Measurements from ENCODE around the gene TMEM255B. TPM values are rescaled to one million over a fixed set of nuclear protein-coding genes. Genes with fewer than 3 reads are reported as not detected.

The TMEM255B gene
- polyA plus RNA-seq, 5 donors: 8.5 to 17.4 (median 13.3) TPM

- DNase-seq: no peak
These were observed 87.0 kb downstream of the TMEM255B start for GRCh38 chr13:113845723-113846635.

GRCh38 chr13:113846636-113847318 lies 87.8 kb downstream of the TMEM255B start:
- no peak for DNase-seq

DNA sequence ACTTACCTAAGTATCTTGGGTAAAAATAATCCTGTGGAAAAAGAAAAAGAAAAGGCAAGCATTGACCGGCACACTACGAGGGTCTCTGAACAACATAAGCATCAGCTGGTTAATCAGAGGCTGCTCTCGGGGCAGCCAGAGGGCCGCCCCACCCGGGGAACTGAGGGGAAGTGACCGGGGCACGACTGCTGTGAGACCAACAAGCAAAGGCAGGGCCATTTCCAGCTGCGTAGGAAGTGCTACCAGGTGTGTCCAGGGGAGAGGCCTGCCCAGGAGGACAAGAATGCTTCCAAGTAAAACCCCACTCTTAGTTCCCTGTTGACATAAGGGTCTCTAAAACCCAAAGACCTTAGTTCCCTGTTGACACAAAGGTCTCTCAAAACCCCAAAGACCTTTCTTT lies 89.0 kb downstream of the TMEM255B start:
- no peak for DNase-seq

DNA sequence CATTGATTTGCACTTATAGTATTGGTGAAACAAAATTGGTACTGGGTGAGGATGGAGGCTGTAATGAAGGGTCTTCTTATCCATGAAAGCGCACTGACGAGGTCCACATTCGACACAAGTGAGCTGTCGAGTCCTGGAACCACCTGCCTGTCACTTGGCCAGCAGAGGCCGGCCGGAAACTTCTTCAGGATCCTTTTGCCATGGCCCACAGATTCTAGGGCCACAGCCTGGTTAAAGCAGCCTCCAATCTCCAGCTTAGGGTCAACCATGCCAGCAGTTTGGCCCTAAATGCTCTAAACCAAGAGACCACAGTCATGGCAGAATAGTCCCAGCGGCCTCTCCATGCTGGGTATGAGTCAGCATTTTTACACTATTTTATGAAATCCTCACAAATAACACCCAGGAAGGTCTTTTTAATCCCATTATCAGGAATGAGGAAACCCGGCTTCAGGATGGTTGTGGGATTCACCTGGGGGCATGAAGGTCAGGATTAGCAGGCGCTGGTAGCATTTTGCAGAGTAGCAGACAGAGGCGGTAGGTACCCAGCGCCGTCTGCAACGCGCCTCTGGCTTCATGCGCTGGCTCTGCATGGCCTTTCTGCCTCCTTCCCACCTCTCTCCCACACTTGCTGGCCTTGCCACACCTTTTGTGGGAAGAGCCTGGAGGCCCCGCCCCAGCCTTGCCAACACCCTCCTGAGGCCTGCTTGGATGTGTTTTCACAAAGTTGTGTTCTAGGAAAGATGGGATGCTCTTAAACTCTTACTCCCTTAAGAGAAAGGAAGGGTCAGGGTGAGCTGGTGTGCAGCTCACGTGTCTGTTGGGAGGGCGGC lies 89.6 kb downstream of the TMEM255B start:
- DNase-seq: no peak

DNA sequence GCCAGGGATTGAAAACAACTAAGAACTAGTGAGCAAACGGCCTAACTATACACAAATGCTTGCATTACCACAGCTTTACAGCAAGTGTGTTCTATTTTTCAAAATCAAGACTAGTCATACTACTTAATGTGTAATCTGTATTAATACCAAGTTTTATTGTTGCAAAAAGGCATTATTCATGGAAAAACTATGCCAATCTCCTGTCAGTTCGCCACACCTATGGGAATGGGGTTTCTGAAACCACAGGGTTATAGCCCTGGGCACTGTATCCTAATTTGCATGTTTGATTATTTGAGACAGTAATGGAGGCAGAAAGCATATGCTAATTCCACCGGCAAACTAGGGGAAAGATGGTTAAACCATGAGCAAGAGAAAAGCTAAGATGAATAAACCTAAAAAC lies 90.5 kb downstream of the TMEM255B start:
- DNase-seq: no peak

- DNase-seq: no peak
These were observed 91.1 kb downstream of the TMEM255B start for GRCh38 chr13:113849981-113850721.

- no peak for DNase-seq
These were observed 91.9 kb downstream of the TMEM255B start for GRCh38 chr13:113850722-113851479.

- DNase-seq: no peak
These were observed 92.4 kb downstream of the TMEM255B start for GRCh38 chr13:113851480-113851803.

DNA sequence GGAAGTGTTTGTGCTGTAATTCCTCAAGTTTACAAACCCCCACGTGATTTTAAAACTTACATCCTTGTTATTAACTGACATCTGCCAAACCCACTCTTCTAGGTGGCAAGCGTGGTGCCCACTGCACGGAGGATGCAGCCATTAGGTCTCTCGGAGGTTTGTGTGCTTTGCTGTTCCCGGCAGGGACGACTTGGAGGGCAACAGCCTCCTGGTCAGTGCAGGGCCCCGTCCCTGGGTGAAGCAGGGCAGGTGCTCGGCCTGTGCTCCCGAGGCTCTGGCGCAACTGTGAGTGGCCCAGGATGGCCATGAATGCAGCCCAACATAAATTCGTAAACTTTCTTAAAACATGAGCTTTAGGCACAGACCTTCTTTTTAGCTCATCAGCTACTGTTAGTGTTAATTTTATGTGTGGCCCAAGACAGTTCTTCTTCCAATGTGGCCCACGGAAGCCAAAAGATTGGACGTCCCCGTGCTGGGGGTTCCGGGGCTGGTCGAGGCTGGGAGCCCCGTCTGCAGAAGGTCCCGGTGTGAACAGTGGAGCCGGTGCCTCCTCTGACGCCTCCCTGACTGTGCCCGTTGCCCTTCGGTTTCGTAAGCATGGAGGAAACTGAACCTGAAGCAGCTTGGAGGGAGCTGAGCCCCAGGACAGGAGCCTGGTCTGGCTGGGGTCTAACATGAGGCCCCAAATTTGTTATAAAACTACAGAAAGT lies 93.0 kb downstream of the TMEM255B start:
- DNase-seq: no peak

DNA sequence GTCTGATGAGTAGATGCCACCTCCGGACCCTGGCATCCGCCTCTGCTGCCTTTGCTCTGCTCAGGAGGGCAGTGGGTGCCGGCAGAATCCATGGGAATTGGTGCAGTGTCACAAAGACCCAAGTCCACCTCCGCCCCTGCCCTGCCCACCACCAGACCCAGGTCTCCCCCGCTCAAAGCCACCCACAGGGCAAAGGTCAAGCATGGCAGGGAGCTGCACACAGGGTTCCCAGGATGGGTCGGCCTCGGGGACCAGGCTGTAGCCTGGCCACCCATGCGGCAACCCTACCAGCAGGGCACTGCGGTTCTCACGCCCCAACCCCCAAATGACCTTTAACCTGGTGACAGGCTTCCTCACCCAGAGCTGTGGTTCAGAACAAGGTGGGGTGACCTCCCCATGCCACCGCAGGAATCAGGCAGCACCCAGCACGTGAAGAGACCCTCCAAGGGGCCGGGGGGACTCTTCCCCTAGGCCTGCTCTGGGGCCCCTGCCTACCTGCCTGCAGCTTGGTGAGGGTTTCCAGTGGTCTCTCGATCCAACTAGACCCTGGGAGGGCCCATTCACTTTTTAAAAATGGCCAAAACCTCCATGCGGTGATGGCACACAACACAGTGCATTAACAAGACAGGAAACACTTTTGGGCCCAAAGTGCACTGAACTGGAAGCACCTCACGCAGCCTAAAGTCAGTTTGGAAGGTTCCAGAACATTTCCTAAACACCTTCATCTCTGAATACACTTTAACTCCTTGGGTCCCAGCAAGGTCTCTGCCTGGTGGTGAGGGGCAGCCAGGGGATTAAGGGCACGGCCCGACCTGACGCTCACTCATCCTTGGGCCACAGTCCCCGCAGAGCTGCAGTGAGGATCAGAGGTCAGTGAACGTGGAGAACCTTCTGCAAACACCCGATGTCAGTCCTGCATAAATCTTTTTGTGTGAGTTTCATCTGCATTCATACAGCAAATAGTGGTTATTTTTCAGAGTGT lies 93.8 kb downstream of the TMEM255B start:
- DNase-seq: no peak

- DNase-seq: no peak
These were observed 94.7 kb downstream of the TMEM255B start for GRCh38 chr13:113853518-113854237.

DNA sequence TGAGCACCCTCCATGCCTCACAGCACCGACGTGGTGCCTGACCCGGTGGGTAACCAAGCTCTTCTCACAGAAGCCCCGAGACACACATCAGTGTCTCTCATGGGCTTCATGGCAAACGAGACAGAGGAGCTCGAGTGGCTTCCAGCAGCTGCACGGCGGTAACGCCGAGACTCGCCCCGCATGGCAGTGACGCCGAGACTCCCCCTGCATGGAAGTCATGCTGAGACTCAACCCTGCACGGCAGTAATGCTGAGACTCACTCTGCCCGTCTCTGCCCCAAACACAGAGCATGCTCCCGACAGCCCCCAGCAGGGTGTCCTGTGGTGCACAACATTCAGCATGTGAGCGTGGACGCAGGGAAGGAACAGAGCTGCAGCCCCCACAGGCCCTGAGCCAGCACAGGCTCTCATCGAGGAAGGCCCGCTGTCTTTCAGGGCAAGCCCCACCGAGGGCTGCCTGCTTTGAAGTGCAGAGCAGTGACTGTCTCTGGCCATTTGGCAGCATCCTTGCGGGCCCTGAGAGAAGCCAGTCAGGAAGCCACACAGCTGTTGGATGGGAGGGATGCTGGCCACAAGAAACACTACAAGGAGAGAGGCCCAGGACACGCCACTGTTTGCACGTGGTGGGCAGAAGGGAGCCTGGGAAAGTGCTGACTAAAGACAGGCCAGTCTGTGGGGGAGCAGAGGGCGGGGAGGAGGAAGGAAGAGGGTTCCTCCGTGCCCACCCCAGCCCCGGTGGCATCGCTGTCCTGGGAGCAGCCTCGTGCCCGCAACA lies 95.4 kb downstream of the TMEM255B start:
- no peak for DNase-seq

- no peak for DNase-seq
These were observed 96.2 kb downstream of the TMEM255B start for GRCh38 chr13:113855012-113855921.

GRCh38 chr13:113855931-113856715 lies 97.1 kb downstream of the TMEM255B start:
- DNase-seq: no peak

- no peak for DNase-seq
These were observed 97.7 kb downstream of the TMEM255B start for GRCh38 chr13:113856716-113857065.
